GM12892 (cell line): ENCODE measurements around the gene CRIM1.

Experiments
- POLR2A ChIP-seq: IDR thresholded peaks from 2 replicates; pipeline ENCODE4 v1.6.1; 2011; ENCODE audit warnings: low read depth, low read length, control low read depth
- TAF1 ChIP-seq: IDR thresholded peaks from 2 replicates; pipeline ENCODE4 v1.6.1; 2011; ENCODE audit warnings: low read depth, mild to moderate bottlenecking, control low read depth, low read length, borderline replicate concordance

DNA sequence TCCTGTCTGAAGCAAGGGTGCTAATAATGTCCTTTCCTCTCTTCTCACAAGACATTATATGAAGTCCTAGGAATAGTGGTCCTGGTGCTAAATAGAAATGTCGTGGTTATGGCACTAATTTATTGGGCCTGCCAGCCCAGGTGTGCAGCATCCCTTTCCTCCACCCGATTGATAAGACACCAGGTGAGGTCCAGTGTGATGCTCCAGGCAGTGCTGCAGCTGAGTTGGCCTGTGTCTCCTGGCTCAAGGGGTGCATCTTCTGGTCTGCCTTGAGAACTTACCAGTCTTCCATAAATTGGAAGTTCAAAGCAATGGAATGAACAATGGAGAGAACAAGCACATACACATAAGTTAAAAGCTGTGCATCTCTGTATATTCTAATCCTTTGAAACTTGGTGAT, 26.9 kb downstream of the CRIM1 start:
- TF ChIP-seq POLR2A: no peak
- TF ChIP-seq TAF1: no peak
